Posterior vena cava (tissue), 2 donors: ENCODE results near the gene TPST2. TPM values are rescaled to one million over a fixed set of nuclear protein-coding genes. Genes with fewer than 3 reads are reported as not detected.

Experiments used
- DNase-seq: peaks from one replicate; pipeline ENCODE4 v3.0.0-alpha.2; 2020; ENCODE audit warnings: low spot score
- intact Hi-C, 2 donors: fragments of 100-400 bp; cut with DNase I; formaldehyde crosslinking; loops; one replicate each; pipeline versions ENCODE4 v1.14.1 to v1.14.2; 2022 to 2023
- total RNA-seq, 2 donors: library from RNA; stranded (reverse); fragmentation: NEBNext Ultra II Directional; extraction: Animal tissue kit (Norgen Biotek cat#: 25700); gene quantifications; one replicate each; pipeline ENCODE4 v1.2.1, GENCODE V29; 2021
- donor health status: DM: yes; HTN: yes; CAD: no.
- donor health status: DM: yes; HTN: yes; CAD: no.

The TPST2 gene
- total RNA-seq, 2 donors from 2014 or later: 24.5 to 33.8 TPM

DNA sequence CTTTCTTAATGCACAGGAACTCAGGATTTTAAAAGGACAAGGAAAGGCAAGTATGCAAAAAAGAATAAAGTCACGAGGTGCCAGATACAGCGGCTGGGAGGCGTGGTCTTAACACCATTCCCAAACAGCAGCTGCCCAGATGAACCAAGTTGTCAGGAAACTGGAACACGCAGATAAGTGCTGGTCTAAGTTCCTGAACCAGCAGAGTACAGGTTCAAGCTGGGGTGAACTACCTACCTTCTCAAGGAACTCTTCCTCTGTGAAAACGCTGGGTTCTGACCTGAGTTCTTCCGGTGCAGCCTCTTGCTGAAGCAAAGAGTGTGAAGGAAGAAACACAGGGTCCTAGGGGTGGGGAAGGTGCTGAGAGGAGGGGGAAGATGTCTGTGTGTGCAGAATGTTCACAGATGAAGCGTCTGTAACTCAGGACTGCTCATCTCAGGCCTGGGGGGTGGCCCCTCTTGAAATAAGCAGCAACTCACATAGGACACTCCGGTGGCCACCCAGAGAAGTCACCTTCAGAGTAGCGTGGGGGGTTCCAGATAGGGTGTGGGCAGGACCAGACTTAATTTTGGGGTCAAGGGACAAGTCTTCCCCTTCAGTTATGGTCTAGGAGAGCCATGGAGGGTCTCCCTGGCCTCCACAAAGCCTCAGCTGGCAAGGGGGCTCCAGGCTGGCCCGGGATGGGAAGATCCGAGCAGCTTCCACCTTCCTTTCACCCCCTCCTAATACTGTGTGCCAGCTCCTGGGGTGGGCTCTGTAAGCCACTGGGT lies 3.2 kb downstream of the TPST2 start:
- intact Hi-C loops: loop anchor here in 1 of 2 donors (10.0 kb wide), 1 partner anchor 72 kb away; the partner anchor contains the start of gene TFIP11
- peak; percentile 68 for DNase-seq

DNA sequence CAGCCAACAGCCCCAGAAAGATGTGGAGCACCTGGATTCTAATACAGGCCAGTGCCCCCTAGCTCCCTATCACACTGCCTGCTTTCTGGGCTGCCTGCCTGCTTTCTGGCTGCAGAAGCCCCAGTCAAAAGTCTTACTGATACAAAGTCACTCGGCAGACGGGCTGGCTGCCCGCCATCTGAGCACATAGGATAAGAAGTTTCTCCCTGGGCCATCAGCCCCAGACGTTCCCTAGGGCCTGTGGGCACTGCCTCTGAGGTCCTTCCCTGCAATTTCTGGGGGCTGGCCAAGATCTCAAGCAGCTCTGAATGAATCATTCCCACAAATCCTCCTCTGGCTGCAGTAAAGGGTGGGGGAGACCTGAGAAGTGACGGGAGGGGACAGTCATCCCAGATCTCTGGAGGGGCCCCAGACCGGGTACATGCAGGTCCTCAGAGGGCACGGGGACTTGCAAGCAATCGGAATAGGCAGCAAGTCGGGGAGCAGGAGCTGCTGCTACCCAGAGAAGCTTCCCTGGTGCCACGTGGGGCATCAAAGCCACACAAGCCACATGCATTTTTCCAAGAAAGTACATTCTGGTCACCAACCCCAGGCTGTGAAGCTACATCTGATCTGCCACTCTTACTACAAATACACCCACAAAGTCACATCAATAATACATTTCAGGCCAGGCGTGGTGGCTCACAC lies 4.7 kb downstream of the TPST2 start:
- intact Hi-C loops: loop anchor here in 1 of 2 donors (10.0 kb wide), 1 partner anchor 70 kb away; the partner anchor contains the start of gene TFIP11
- DNase-seq: peak; percentile 86

DNA sequence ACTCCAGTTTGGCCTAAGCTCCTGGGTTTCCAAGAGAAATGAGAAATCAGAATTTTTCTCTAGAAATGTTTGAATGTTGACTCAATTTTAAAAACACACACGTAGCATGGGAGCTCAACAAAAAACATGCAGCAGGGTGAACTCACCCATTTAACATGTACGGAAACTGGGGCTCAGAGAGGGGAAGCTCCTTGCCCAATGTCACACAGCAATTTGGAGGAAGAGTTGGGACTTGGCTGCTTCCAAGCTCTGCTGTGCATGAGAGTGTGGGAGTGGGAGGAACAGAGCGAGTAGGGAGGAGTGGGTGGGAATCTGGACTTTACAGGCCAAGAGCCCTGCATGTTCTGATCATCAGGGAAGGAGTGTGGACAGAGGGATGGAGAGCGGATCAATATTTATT lies 5.9 kb downstream of the TPST2 start:
- intact Hi-C loops: loop anchor here in 1 of 2 donors (10.0 kb wide), 1 partner anchor 69 kb away; the partner anchor contains the start of gene TFIP11
- DNase-seq: no peak

DNA sequence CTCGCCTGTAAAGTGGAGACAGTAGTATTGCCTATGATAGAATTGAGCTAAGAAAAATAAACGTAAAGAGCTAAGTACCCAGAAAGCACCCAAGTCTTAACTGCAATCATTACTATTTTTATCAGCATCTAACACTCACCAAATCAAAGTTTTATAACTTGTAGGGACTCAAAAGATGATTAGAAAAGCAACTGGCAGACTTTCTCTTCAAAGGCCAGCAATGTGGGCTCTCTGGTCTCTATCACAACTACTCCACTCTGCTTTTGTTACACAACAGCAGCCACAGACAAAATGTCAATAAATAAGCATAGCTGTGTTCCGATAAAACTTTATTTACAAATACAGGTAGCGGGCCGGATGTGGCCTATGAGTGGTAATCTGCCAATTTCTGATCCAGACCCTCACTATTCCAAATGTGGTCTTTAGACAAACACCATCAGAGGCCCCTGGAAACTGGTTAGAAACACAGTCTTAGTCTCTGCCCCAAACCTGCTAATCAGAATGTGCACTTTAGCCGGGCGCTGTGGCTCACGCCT lies 8.2 kb downstream of the TPST2 start:
- no peak for DNase-seq
- intact Hi-C loops: loop anchor here in 1 of 2 donors (10.0 kb wide), 1 partner anchor 67 kb away; the partner anchor contains the start of gene TFIP11

DNA sequence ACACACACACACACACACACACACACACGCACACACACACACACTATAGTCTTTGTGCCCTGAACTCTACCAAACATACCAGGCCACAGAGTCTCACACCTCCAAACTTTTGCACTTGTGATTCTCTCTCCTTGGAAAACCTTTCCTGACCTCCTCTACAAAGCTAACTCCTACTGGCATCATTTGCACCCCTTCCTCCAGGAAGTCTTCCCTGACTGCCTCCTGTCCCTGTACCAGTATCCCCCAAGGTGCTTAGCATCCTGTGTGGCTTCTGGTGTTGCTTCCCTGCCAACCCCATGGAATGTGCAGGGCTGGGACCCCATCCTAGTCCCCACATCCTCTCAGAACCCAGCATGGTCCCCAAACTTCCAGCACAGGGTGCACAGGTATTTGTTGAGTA lies 8.9 kb downstream of the TPST2 start:
- intact Hi-C loops: loop anchor here in 1 of 2 donors (10.0 kb wide), 1 partner anchor 66 kb away; the partner anchor contains the start of gene TFIP11
- DNase-seq: no peak

DNA sequence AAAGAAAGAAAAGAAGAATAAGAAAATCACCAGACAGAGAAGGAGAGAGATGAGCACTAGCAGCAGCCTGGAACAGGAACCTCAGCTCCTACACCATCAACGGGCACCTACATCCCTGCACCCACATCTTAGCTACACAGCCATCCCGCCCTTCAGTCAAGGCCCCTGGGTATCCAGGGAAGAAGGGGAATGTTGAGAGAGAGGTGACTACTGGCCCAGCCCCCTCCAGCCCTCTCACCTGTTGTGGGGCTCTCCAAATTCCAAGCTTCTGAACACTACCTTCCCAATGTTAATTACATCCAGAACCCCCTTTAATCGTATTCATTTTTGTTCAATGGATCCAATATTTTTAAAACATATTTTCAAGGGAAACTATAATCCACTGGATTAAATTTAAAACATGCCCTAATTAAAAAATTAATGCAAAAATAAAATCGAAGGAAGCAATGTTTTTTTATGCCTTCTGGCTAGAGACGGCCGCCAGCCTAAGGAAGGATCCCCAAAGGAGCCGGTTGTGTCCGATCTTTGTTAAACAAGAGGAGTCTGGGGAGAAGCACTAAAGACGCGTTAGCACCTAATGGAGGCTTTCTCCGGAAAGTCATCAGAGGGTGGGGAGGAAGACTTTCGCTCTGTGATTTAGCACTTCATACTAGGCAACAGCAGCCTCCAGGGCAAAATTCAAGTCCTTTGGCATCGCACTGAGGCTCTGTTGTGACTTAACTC lies 9.5 kb downstream of the TPST2 start:
- intact Hi-C loops: loop anchor here in 1 of 2 donors (10.0 kb wide), 1 partner anchor 66 kb away; the partner anchor contains the start of gene TFIP11
- no peak for DNase-seq

DNA sequence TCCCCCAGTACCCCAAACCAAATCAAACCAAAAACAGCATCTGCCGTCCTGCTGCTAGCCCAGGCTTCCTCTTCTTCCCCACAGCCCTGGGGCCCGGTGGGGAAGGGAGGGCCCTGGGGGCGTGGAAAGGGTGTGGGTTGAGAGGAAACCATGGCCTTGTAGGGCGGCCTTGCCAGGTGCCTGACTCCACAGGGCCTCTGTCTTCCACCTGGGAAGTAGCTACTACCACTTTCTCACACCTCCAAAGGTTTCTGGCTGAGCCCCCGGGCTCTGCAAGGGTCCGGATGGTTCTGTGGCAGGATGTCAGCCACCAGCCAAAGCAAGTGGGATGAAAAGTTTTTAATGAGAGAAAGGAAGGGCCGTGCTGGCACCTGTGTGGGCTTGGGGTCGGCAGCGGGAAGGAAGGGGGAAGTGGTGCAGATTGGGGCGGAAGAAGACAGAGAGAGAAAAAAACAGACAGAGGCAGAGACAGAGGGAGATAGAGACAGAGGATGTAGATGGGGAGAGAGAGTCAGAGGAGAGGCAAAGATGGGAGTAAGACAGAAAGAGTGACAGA lies 10.5 kb downstream of the TPST2 start:
- DNase-seq: peak; percentile 83
- intact Hi-C loops: no loop called here

DNA sequence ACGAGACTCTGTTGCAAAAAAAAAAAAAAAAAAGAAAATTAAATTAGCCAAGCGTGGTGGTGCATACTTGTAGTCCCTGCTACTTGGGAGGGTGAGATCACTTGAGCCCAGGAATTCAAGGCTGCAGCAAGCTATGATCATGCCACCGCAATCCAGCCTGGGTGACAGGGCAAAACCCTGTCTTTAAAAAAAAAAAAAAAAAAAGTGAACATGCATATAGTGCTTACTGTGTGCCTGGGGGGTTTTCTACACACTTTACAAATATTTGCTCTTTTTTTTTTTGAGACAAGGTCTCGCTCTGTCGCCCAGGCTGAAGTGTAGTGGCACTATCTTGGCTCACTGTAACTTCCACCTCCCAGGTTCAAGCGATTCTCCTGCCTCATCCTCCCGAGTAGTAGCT lies 12.9 kb downstream of the TPST2 start:
- DNase-seq: no peak
- intact Hi-C loops: no loop called here

DNA sequence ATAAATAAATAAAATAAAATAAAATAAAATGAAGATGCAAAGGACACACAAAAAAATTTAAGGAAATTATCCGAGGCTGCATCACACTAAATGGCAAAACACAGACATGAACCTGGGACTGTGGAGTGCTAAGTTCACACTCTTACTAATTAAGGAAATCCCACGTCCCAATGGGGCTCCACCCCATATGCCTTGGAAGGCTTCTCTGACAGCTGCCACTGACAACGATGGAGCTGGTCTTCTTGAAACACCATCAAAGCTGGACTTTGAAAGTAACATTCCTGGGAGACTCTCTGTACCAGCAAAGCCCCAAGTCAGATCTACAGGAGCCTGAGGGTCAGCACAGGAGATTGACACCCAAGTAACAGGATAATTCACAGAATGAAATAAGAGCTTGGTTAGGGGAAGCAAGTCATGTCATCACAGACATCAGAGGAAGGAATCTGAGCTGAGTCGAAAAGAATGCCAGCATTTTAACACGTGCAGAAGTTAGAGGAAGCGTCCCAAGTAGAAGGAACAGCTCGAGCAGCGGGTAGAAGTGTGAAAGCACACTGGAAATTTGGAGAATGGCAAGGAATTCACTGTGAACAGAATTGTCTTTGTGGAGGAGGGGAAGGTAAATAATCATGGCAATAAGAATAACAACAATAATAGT lies 13.8 kb downstream of the TPST2 start:
- no peak for DNase-seq
- intact Hi-C loops: no loop called here

DNA sequence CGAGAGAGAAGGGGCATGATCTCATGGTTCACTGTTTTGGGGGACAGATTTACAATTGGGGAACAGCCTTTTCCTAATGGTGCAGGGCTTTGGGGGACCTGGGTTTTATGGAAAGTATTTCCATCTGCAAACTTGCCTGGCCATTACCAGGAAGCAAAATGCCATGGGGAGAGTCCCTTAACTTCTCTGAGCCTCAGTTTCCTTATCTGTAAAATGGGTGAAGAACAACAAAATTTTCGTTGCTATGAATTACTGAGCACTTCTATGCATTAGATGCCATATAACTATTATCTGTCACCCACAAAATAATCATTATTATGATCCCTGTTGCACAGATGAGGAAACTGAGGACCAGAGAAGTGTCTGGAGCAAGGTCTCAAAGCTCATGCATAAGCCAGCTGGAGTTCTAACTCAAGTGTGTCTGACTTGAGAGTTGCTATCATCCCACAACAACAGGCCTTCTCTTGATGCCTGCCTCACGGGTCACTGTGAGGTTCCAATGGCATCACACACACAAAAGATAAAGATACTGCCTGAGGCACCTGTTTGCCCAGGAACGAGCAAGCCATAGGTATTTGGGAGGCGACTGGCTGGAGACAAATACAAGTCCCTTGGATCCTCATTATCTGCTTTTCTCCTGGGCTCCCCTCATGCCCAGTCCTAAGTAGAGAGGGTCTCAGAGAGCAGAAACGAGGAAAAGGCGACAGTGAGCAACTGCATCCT lies 15.8 kb downstream of the TPST2 start:
- intact Hi-C loops: no loop called here
- DNase-seq: no peak

DNA sequence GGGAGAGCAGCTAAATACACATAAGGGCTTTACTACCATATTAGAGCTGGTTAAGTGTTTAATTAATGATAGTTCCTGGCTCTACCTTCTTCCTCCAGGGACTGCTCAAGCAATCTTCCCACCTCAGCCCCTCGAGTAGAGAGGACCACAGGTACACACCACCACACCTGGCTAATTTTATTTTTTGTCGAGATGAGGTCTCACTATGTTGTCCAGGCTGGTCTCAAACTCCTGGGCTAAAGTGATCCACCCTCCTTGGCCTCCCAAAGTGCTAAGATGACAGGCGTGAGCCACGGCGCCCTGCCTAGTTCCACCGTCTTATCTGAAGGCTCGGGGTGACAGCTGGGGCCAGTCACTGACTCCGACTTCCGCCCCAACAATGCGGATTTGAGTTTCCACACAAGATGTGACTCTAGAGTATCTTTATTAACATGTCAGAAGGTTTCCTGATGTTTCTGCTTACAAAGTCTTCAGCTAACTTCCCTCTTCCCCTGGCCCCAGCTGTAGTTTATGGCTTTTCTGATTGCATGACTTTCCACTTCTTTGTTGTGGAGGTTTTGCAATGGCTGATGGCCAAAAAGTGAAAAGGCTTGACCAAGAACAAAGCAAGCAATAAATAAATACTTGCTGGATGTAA lies 16.8 kb downstream of the TPST2 start:
- intact Hi-C loops: no loop called here
- peak; percentile 88 for DNase-seq

DNA sequence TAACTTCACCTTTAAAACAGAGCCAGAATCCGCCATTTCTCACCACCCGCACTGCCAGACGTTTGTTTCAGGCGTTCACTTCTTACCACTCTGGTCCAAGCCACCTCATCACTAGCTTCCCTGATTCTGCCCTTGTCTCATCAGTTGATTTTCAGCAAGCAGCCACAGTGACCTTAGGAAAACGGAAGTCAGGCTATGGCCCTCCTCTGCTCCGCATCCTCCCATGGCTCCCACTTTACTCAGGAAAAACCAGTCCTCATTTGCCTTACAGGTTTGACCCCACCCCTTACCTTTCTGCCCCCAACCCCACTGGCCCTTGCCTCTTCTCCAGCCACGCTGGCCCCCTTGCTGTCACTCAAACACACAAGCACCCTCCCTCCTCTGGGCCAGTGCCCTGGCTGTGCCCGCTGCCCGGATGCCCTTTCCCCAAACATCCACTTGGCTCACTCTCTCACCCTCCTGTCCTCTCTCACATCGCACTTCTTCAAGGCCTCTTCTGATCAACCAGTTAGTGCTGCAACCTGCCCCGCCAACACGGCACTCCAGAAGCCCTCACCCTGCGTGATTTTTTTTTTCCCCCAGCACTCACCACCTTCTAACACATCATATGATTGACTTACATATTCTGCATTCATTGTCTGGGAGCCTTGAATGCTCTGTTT lies 18.9 kb downstream of the TPST2 start:
- intact Hi-C loops: no loop called here
- DNase-seq: no peak

DNA sequence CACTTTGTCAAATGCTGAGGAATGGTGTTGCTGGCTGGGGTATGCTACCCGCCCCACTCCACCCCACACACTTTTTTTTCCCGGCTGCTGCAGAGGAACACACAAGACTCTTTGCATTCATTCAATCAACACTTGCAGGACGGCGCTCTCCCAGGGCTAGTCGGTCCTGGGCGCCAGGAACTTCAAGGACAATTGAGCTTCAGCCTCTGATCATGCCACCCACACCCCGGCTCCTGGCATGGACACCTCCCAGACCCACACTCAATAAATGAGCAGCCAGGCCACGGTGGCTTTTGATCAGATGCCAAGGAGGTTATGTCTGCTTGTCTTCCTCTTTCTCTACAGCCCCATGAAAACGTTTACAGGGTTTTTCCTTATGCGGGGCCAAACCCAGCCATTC lies 19.8 kb downstream of the TPST2 start:
- intact Hi-C loops: no loop called here
- no peak for DNase-seq

DNA sequence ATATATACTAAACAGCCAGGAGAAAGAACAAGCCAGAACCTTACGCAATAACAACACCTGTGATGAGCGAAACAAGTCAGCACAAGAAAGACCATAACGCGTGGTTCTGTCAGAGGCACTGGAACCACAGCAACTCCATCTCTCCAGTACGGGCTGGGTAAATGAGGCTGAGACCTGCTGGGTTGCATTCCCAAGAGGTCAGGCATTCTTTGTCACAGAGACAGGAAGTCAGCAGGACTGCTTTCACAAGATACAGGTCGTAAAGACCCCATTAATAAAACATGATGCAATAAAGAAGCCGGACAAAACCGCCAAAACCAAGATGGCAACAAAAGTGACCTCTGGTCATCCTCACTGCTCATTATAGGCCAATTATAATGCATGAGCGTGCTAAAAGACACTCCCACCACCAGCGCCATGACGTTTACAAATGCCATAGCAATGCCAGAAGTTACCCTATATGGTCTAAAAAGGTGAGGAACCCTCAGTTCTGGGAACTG lies 21.7 kb downstream of the TPST2 start:
- DNase-seq: no peak

DNA sequence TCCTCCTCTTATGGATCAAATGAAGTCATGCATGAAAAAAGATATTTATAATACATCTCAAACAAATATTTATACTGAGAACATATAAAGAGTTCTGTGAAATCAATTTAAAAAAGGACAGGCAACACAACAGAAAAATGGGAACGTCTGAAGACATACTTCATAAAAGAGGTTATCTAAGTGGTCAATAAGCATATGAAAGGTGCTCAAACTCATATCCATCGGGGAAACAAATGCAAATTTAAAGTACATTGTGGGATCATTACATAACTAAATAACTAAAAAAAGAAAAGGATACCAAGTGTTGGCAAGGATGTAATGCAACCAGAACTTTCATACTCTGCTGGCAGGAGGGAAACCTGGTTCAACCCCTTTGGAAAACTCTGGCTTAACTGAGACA lies 22.3 kb downstream of the TPST2 start:
- intact Hi-C loops: no loop called here
- DNase-seq: no peak

More for the DNA sequence above, 21.7 kb downstream of the TPST2 start:
- intact Hi-C loops: no loop called here

DNA sequence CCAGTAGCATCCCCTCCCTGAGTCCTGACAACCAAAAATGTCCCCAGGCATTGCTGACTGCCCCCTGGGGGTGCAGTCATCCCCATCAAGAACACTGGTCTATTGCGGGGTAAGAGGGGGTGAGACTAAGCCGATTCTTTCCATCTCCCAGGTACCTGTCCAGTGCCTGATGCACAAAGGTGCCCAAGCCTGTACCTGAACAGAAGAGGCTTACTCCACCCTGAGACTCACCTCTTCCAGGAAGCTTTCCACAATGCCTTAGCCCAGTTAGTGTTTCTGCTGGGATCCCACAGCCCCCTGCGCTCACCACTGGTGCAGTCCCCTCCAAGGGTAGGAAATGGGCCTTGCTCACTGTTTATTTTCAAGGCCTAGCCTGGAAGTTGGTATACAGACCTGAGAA lies 22.9 kb downstream of the TPST2 start:
- intact Hi-C loops: no loop called here

DNA sequence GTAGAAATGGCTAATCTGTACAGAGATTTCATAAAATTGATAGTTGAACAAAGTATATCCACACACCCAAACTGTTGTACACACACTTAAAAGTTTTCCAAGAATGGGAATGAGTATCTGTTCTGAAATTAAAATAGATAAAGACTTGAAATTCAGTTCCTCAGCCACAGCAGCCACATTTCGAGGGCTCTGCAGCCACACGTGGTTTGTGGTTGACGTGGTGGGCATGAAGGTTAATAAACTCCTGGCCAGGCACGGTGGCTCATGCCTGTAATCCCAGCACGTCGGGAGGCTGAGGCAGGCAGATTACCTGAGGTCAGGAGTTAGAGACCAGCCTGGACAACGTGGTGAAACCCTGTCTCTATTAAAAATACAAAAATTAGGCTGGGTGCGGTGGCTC lies 24.0 kb downstream of the TPST2 start:
- DNase-seq: no peak
- intact Hi-C loops: no loop called here

More for the DNA sequence above, 22.9 kb downstream of the TPST2 start:
- no peak for DNase-seq
